GM19455 (cell line): ENCODE data around the gene IYD.

Experiments
- ATAC-seq: cut with Tn5 transposase; IDR thresholded peaks from one replicate; pipeline ENCODE4 v1.9.1; 2021; ENCODE audit not compliant: unreplicated experiment

The IYD gene

DNA sequence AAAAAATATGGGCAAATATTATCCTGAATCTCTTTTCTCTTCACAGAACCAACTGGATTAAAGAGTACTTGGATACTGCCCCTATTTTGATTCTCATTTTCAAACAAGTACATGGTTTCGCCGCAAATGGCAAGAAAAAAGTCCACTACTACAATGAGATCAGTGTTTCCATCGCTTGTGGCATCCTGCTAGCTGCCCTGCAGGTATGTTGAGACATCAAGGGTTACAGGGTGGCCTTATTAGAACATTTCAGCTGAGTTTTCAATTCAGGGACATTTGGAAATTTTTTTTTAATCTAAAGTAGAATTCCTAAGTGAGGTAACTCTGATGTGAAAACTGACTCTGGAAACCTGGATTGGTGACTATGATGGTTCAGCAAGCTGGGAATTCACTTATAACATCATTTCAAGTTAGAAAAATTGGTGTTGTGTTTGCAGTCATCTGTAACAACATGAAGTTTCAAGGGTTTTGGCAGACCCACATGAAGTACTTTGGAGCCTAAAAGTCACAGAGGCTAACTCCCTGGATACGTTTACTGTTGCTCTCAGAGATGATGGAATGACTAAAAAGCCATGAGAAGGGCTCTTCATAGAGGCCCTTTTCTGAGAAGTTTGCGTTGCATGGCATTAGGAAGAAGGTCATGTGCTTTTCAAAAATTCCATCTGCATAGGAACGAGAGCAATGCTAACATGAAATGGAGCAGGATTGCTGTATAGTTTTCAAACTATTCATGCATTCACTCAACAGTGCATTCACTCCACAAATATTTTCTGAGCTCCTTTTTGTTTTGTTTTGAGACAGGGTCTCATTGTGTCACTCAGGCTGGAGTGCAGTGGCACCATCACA lies 25.5 kb downstream of the IYD start:
- ATAC-seq: no peak

DNA sequence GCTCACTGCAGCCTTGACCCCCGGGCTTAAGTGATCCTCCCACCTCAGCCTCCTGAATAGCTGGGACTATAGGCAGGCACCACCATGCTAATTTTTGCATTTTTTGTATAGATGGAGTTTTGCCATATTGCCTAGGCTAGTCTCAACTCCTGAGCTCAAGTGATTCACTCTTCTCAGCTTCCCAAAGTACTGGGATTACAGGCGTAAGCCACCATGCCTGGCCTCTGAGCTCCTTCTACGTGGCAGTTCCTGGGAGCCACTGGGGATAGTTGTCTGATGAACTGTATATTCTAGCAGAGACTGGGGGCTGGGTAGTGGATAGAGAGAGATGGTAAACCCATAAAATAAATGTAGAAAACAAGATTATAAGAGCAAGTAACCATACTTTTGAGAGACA lies 26.1 kb downstream of the IYD start:
- ATAC-seq: no peak

GRCh38 chr6:150395388-150396009 lies 26.7 kb downstream of the IYD start:
- ATAC-seq: peak; percentile 55

GRCh38 chr6:150403458-150404246 lies 34.8 kb downstream of the IYD start:
- ATAC-seq: no peak

DNA sequence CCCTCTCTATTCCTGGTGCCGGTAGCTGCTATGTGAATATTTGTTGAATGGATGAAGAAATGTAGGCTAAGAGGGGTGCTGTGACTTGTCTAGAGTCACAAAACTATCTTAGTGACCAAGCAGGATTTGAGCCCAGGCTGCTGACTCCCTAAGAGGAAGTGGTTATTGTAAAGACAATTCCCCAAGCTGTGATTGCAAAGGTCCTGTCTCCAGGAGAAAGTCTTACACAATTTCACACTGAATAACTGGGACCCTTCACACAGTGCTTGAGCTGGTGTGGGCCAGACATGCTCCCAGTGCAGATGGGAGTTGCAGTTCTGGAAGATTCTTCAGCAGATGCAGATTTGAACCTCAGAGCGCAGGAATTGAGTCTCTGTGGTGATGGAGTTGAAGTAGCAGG lies 38.1 kb downstream of the IYD start:
- ATAC-seq: no peak

DNA sequence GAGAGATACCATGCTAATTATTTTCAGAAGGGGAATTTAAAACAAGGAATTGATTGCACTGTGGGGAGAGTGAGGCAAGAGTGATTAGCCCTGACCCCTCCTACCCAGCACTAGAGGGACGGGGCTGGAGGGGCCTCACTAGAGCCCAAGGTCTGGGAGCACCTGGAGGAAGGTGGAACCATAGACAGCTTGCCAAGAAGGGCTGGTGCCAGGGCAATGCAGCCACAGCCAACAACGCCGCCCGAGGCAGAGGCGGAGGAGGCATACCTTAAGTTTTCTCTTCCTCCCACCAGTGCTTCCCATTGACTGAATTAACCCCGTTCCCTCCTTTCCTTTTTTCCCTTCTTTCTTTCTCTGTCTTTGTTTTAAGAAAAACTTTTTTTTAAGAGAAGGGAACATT lies 40.0 kb downstream of the IYD start:
- ATAC-seq: no peak

GRCh38 chr6:150409576-150410066 lies 40.8 kb downstream of the IYD start:
- ATAC-seq: no peak

DNA sequence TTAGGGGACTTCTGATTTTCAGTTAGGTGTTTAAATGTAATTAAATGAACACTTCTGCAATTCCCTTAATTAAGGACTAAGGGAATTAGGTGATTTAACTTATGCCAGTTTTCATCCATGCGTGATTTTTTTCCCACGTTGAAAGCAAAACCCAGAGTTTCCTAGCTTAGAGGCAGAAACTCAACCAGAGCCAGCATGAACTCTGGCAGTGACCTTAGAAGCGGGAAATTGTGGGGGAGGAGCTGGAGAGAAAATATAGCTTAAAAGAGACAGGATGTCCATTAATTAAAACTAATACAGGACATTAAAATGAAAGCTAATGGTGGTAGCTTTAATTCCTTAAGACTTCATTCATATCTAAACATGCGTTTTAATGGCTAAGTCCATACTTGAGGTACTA lies 41.6 kb downstream of the IYD start:
- ATAC-seq: no peak

- no peak for ATAC-seq
Observed at GRCh38 chr6:150410906-150411305, 42.1 kb downstream of the IYD start.

- no peak for ATAC-seq
Observed at GRCh38 chr6:150412221-150412620, 43.4 kb downstream of the IYD start.

GRCh38 chr6:150413198-150413597 lies 44.4 kb downstream of the IYD start:
- no peak for ATAC-seq

GRCh38 chr6:150413781-150414281 lies 45.0 kb downstream of the IYD start:
- no peak for ATAC-seq

GRCh38 chr6:150416128-150416527 lies 47.3 kb downstream of the IYD start:
- ATAC-seq: no peak

DNA sequence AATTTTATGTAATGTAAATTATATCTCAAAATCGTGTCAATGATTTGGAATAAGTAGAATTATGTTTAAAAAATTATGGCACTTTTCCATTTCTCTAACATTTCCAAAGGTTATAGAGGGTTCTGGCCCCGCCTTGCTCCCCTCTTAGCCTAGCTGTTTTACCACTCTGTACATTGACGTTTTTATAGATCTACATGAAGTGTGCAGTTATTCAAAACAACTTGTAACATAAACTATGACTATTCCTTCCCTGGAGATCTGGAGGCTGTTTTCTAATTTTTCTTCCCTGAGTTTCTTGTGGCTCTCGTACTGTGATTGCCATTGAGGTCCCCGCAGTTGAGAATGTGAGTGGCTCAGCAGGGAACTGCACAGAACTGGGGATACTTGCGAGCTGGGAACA lies 48.4 kb downstream of the IYD start:
- no peak for ATAC-seq

DNA sequence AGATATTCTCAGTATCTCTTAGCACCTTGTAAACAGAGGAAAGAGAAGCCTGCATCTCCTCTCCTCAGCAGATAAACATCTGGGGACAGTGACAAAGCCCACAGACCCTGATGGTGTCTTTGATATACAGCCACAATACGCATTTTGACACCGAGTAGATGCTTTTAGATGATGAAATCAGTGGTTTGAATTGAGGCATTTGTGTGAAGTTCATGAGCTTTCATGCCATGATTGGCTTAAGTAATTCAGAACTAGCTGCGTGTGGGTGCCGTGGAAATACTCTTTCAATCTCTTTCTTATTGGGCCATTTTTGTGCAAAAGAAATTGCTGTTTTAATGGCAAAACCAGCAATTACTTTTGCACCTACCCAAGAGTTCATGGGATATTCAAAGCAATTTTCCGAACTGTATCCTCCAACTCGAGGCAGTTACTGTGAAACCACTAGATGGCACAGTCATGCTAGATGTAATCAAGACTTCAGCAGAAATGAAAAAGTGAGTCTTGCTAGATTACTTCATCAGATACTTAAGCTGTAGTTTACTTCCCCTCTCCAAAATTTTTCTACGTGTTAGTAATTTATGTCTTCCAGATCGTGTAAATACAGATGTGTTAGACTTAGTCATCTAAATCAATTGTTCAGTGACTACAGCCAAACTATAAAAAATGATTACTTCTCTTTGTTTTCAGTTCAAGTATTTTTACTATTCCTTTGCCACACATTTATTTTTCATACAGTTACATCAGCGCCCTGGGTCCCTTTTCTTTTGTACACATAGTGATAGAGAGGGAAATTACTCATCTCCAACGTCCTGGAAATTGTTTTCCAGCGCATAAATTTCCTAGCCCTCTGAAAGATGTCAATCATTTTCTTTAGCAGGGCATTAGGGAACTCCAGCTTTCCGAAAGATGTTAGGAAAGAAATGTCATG lies 49.4 kb downstream of the IYD start:
- no peak for ATAC-seq

DNA sequence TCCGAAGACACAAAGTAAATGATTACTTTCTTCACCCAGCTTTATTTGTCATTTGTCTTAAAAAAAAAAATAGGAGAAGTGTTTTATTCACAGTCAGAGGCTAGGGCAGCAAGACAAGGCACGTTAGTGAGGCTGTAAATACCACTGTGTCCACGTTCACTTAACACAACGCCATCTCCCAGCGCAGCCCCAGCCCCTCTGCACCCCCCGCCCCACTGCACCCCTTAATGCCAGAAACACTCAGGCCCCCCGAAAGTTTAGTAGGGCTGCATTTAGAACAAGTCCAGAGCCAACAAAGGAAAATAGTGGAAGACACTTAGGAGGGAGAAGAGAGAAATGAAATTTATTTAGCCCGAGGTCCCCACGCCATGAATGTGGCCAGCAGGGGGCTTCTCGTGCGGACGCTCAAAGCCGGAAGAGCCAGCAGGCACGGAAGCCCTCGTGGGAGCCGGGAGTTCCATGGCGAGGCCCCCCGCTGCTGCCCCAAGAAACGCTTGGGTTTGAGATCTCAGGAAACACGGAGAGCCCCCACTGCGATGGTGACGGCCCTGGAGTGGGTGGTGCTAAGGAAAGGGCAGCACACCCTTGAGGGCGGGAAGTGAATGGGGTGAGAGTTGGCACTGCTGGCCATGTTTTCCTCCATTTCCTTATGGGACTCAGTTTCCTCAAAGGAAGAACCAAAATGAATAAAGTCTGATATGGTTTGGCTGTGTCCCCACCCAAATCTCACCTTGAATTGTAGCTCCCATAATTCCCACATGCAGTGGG lies 50.2 kb downstream of the IYD start:
- no peak for ATAC-seq

DNA sequence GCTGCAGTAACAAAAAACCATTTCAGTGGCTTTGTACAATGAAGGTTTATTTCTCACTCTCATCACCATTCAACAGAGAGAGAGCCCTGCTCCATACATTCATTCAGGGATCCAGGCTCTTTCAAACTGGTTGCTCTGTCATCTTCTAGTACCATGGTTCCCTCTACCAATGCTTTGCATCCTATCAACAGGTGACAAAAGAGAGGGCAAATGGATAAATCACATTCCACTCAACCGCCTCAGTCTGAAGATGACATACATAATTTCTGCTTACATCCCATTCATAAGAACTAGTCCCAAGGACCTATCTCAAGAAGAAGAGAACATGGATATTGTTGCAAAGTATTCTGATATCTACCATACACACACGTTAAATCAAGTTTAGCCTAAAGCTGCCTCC lies 51.6 kb downstream of the IYD start:
- ATAC-seq: no peak

- no peak for ATAC-seq
Observed at GRCh38 chr6:150420926-150421325, 52.1 kb downstream of the IYD start.

- no peak for ATAC-seq
Observed at GRCh38 chr6:150425508-150425907, 56.7 kb downstream of the IYD start.

DNA sequence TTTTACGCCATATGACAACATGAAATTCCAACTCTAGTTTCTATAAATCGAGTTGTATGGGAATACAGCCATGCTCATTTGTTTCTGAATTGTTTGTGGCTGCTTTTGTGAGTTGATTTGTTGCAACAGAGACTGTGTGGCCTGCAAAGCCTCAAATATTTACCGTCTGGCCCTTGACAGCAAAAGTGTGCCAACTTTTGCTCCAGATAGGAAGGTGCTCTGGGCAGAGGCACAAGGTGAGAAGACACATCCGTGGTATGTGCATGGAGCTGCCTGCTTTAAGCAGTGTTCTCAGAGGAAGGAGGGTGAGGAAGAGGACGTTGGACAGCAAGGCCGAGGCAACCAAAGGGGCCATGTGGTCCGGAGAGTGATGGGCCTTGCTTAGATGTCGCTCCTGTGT lies 57.4 kb downstream of the IYD start:
- no peak for ATAC-seq
